Left lung (tissue), 10 donors: ENCODE data around the gene PCBP3. TPM values are rescaled to one million over a fixed set of nuclear protein-coding genes. Genes with fewer than 3 reads are reported as not detected.

ENCODE experiments used
- ATAC-seq: fragments of 200-7000 bp; cut with Tn5 transposase; one replicate; pipeline ENCODE4 v1.9.1; 2020; ENCODE audit warnings: moderate library complexity
- DNase-seq, 4 donors: peaks; one replicate each; pipeline ENCODE4 v3.0.0-alpha.2; 2013 to 2020
- H3K27ac ChIP-seq, 2 donors: fragments of 200-600 bp; sonication (generic) in 1 of 2; one replicate each; pipeline versions ENCODE4 v1.5.0 to v1.8.0; 2020 to 2021
- H3K27me3 ChIP-seq, 2 donors: fragments of 200-600 bp; sonication (generic) in 1 of 2; one replicate each; pipeline versions ENCODE4 v1.5.0 to v1.8.0; 2020 to 2021
- H3K36me3 ChIP-seq, 2 donors: fragments of 200-600 bp; sonication (generic) in 1 of 2; one replicate each; pipeline versions ENCODE4 v1.5.0 to v1.8.0; 2020 to 2021
- H3K4me1 ChIP-seq, 2 donors: fragments of 200-600 bp; one replicate each; pipeline ENCODE4 v1.8.0; 2021
- H3K4me3 ChIP-seq, 2 donors: fragments of 200-600 bp; sonication (generic) in 1 of 2; one replicate each; pipeline versions ENCODE4 v1.5.0 to v1.8.0; 2020 to 2021; ENCODE audit warnings: mild to moderate bottlenecking in 1 of 2
- H3K9me3 ChIP-seq, 2 donors: fragments of 200-600 bp; sonication (generic) in 1 of 2; one replicate each; pipeline versions ENCODE4 v1.5.0 to v1.8.0; 2020 to 2021
- CTCF ChIP-seq, 2 donors: fragments of 200-600 bp; sonication (generic) in 1 of 2; IDR thresholded peaks; one replicate each; pipeline versions ENCODE4 v1.5.0 to v1.8.0; 2021; ENCODE audit warnings: antibody characterized with exemption in 2 of 2
- intact Hi-C, 2 donors: fragments of 100-400 bp; cut with DNase I; formaldehyde crosslinking; loops; one replicate each; pipeline versions ENCODE4 v1.11.2 to v1.14.2; 2022
- polyA plus RNA-seq, 6 donors: library from polyadenylated mRNA; unstranded; fragments of 120-200 nt; gene quantifications; one replicate each; pipeline ENCODE4 v1.2.1, GENCODE V29; 2013; ENCODE audit not compliant: insufficient read length in 6 of 6
- total RNA-seq, 2 donors: library from RNA; stranded (reverse); fragmentation: NEBNext Ultra II Directional; extraction: Animal tissue kit (Norgen Biotek cat#: 25700); gene quantifications; one replicate each; pipeline ENCODE4 v1.2.1, GENCODE V29; 2021
- donor health status: DM: no; HTN: yes; CAD: no.
- donor health status: DM: no; HTN: no; CAD: no.

PCBP3 gene
- total and polyA plus RNA-seq, 8 donors, result 2.1 to 13.8 (median 3.0) TPM

DNA sequence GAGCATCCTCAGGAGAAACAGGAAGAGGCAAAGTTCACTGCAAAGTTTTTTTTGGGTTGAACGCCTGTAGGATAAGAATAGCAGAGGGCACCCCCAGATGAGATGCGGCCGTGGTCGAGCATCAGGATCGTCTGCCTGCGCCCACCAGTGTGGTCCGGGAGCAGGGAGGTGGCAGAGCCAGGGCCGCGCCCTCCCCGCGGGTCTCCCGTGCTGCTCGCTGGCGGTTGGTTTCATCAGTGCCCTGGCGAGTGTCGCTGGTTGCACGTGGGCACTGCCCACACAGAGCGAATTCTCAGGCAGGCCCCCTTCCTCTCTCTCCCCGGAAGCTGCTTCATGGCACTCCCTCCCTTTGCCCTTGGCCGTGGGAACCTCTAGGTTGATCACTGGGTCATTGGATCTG lies 120.0 kb downstream of the PCBP3 start:
- H3K27me3 ChIP-seq, result no peaks in the 10 kb centered on the region

DNA sequence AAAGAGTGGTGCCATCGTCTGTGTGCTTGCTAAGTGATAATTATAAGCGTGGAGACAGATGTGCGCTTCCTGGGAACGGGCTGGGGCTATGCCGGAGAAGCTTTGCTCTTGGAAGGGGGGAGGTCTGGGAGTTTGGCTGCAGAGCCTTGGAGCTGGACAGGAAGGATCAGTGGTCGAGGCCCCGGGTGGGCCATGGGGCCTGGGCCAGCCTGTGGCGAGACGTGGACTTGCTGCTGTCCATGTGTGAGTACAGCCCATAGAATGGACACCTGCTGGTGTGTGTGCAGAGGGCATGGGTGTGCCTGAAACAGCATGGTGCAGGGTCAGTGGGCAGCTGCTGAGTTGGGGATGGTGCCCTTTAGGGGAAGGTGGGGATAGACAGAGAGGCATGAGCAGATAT lies 121.3 kb downstream of the PCBP3 start:
- H3K36me3 ChIP-seq, result no peaks in the 10 kb centered on the region
- no peak for TF ChIP-seq CTCF (IDR thresholded peaks at IDR 0.05)
- H3K27ac ChIP-seq, result no peak overlapping the region
- no peak for ATAC-seq
- no peak for DNase-seq
- no peaks in the 10 kb centered on the region for H3K9me3 ChIP-seq
- no peaks in the 10 kb centered on the region for H3K4me1 ChIP-seq
- intact Hi-C loops, result no loop called here
- H3K4me3 ChIP-seq, result no peak overlapping the region
- no peaks in the 10 kb centered on the region for H3K27me3 ChIP-seq

More for the DNA sequence above, 120.0 kb downstream of the PCBP3 start:
- intact Hi-C loops, result no loop called here
- Histone ChIP-seq H3K9me3 (no peaks in the 10 kb centered on the region), H3K4me3 (no peak overlapping the region), H3K27ac (no peak overlapping the region), H3K4me1 (no peaks in the 10 kb centered on the region), H3K36me3 (no peaks in the 10 kb centered on the region)
- DNase-seq (no peak), ATAC-seq (no peak)
- TF ChIP-seq CTCF (IDR thresholded peaks at IDR 0.05), result no peak

GRCh38 chr21:45765375-45765774 lies 121.8 kb downstream of the PCBP3 start:
- no peaks in the 10 kb centered on the region for H3K27me3 ChIP-seq
- DNase-seq (peak in 1 of 4 donors; percentile 64), ATAC-seq (no peak)
- intact Hi-C loops, result no loop called here
- H3K36me3 ChIP-seq, result no peaks in the 10 kb centered on the region
- H3K4me3 ChIP-seq, result no peak overlapping the region
- no peaks in the 10 kb centered on the region for H3K9me3 ChIP-seq
- no peak overlapping the region for H3K27ac ChIP-seq
- H3K4me1 ChIP-seq, result no peaks in the 10 kb centered on the region
- TF ChIP-seq CTCF (IDR thresholded peaks at IDR 0.05), result no peak

DNA sequence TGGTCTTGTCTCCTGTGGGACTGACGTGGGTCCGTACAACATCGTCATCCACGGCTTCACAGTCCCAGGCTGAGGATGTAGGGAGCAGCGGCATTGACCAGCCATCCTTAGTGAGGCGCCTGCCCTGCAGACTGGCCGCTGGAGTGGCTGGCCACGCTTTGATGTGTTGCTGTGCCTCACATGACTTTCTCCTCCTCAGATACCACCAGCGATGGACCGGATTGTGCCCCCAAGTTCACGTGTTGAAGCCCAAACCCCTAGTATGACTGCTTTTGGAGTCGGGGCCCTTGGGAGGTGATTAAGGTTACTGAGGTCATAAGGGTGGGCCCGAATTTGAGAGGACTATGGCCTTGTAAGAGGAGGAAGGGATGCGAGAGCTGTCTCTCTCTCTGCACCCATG lies 122.5 kb downstream of the PCBP3 start:
- H3K9me3 ChIP-seq, result no peaks in the 10 kb centered on the region
- DNase-seq, result no peak
- TF ChIP-seq CTCF (IDR thresholded peaks at IDR 0.05), result no peak
- no peaks in the 10 kb centered on the region for H3K4me1 ChIP-seq
- no peak for ATAC-seq
- H3K27me3 ChIP-seq, result no peaks in the 10 kb centered on the region
- no peak overlapping the region for H3K4me3 ChIP-seq
- intact Hi-C loops, result no loop called here
- H3K27ac ChIP-seq, result no peak overlapping the region
- no peaks in the 10 kb centered on the region for H3K36me3 ChIP-seq

DNA sequence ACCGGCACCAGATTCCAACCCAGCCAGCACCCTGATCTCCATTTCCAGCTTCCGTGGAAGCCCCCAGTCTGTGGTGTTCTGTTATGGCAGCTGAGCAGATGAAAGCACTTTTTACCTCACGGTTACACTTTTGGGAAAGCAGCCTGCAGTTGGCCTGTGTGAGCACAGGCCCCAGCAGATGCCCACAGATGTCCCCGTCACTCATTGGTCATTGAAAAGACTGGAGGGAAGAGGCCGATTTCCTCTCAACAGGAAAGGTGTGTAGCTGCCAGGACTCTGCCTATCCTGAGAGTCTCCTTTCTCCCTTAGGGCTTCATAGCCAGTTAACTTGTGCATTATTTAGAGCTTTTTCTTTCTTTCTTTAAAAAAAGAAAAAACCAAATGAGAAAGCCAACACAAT lies 123.0 kb downstream of the PCBP3 start:
- intact Hi-C loops, result no loop called here
- no peaks in the 10 kb centered on the region for H3K36me3 ChIP-seq
- H3K4me3 ChIP-seq, result no peak overlapping the region
- DNase-seq (no peak), ATAC-seq (no peak)
- no peak for TF ChIP-seq CTCF (IDR thresholded peaks at IDR 0.05)
- H3K4me1 ChIP-seq, result no peaks in the 10 kb centered on the region
- H3K27me3 ChIP-seq, result no peaks in the 10 kb centered on the region
- no peaks in the 10 kb centered on the region for H3K9me3 ChIP-seq
- no peak overlapping the region for H3K27ac ChIP-seq
